Endothelial cell of umbilical vein (primary cell): ENCODE measurements around the gene TMEM87B.

Experiments
- CTCF ChIP-seq, 2 donors: IDR thresholded peaks; 1 replicate in 1 of 2; 2 replicates in 1 of 2; pipeline ENCODE4 v1.5.1; 2011; ENCODE audit warnings: low read length in 2 of 2, mild to moderate bottlenecking in 2 of 2, moderate library complexity in 2 of 2, control low read depth in 1 of 2, inconsistent platforms in 1 of 2, low read depth in 1 of 2; ENCODE audit not compliant: insufficient read depth in 1 of 2; ENCODE audit errors: extremely low read depth in 1 of 2
- JUN ChIP-seq: IDR thresholded peaks from 2 replicates; pipeline ENCODE4 v1.6.1; 2011; ENCODE audit warnings: borderline replicate concordance, low read depth; ENCODE audit not compliant: insufficient read length, insufficient read depth

DNA sequence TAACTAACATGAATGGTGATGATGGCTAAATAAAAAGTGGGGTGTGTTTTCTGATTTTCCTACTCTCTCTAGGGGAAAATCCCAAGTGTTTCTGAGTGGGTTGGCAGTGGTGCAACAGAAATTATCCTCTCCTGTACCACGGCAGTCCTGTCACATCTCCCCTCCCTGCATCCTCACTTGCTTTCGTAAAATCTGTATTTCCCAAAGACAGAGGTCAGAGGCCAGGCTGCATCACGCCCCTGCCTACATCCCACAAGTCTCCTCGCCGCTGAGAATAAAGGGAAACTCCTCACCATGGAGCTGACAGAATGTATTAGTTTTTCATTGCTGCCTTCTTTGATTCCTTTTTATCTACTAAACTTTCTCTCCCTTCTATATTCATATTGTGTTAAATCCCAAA, 96.2 kb downstream of the TMEM87B start:
- TF ChIP-seq CTCF (IDR thresholded peaks at IDR 0.05; ENCODE audit: extremely low read depth in 1 of 2, insufficient read depth in 1 of 2, low read depth in 1 of 2, low read length in 2 of 2) (no peak), JUN (no peak)
